ENCODE measurements around the gene GPN3. TPM values are rescaled to one million over a fixed set of nuclear protein-coding genes. Genes with fewer than 3 reads are reported as not detected.

The GPN3 gene
- total and polyA plus RNA-seq, 2 of the 8 experiments (the other 6 are each of a cell fraction or from before 2014, with no cell fraction given), result 49.7 to 52.9 TPM

DNA sequence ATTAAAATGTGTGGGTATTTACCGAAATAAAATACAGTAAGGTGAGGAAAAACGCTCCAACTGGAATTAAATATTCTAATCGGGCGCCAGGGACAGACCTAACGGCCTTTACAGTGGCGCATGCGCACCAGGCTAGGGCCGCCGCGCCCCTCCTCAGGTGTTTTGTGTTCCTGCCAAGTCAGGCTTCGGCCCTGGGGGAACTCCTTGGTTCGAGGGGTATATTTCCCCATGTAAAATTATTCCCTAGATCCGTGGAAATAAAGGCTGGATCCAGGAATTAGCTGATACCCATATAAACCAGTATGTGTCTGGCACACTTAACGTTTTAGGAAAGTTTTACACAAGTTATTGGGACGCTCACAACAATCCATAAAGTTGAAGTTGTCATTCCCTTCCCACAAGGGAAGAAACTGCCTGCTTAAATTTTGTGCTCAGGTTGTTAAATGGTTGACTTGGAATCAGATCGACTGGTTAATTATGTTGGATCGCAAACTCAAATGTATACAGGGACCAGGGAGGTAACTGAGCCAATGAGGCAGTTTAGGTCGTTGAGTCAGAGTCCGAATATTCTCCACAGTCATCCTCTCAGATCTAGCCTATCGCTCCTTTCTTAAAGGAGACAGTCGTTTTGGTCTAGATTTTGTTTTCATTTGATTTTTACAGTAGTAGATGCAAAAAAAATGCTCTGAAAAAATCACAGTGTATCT lies 63.9 kb downstream of the GPN3 start:
- WGBS, 2 experiments (ENCODE audit: extremely low coverage in 1 of 2, insufficient coverage in 1 of 2, insufficient read length in 1 of 2, insufficient replicate concordance in 2 of 2, low coverage in 1 of 2, low lambda C conversion rate in 2 of 2, missing lambda C conversion rate in 1 of 2), result 24% methylated on average over 21 of the region's 21 CpGs; no CpG with 5 or more reads in 1 of the 2 experiments
- peak overlapping the region; percentile 97 for H4K5ac ChIP-seq (ENCODE audit: insufficient read length, low read depth, low read length)
- H4K20me1 ChIP-seq (replicated peaks in 1 of 2; ENCODE audit: control insufficient read depth in 1 of 2, insufficient read depth in 2 of 2, low read length in 2 of 2), result peaks cover 0 to 7% of the 10 kb centered on the region in 2 experiments
- H2AFZ ChIP-seq (ENCODE audit: low read length), result peak overlapping the region; percentile 100
- DNase-seq (ENCODE audit: low read depth in 1 of 2, low spot score in 2 of 2) (peak; percentile 38 to 83), FAIRE-seq (no peak)
- peak overlapping the region; percentile 80 for H3K56ac ChIP-seq (replicated peaks; ENCODE audit: insufficient read length, low read depth, low read length)
- CTCF ChIA-PET (ENCODE audit: partially characterized antibody), result interaction anchor here (0.8 to 2.7 kb wide), 2 partner anchors 17 to 27 kb away, joined by 3 to 11 read pairs; no protein-coding TSS in a partner anchor
- peak overlapping the region; percentile 73 for H3K4ac ChIP-seq (replicated peaks; ENCODE audit: insufficient read length, low read depth, low read length)
- no peak overlapping the region for H2BK20ac ChIP-seq (ENCODE audit: low read length)
- peak overlapping the region; percentile 65 to 75 for H3K4me2 ChIP-seq (ENCODE audit: insufficient read depth in 1 of 2, low read depth in 2 of 2, low read length in 2 of 2)
- no peaks in the 10 kb centered on the region for H3K9me3 ChIP-seq (ENCODE audit: insufficient read depth in 2 of 2, low read depth in 1 of 2, low read length in 1 of 2)
- peaks cover 2% of the 10 kb centered on the region; the same call in 1 of the 2 replicates for H3K23me2 ChIP-seq (ENCODE audit: low read depth, low read length)
- peaks cover 2% of the 10 kb centered on the region for H3K79me1 ChIP-seq (ENCODE audit: low read depth, low read length)
- no peak overlapping the region for H4K8ac ChIP-seq (ENCODE audit: extremely low read depth, insufficient read depth, low read length)
- no peak overlapping the region for H2BK15ac ChIP-seq (ENCODE audit: low read length)
- H3K79me2 ChIP-seq (ENCODE audit: control insufficient read depth in 1 of 2, insufficient read depth in 2 of 2, low read length in 2 of 2), result peaks cover 28 to 43% of the 10 kb centered on the region in 2 experiments
- no peaks in the 10 kb centered on the region for H3K27me3 ChIP-seq (replicated peaks in 1 of 4; ENCODE audit: control insufficient read depth in 3 of 4, extremely low read depth in 1 of 4, insufficient read depth in 3 of 4, low read length in 3 of 4)
- H3K4me3 ChIP-seq (ENCODE audit: extremely low read depth in 1 of 4, insufficient read depth in 2 of 4, low read depth in 3 of 4, low read length in 4 of 4), result peak overlapping the region; percentile 69 to 96 (median 91)
- H2BK5ac ChIP-seq (ENCODE audit: low read depth, low read length), result peak overlapping the region; percentile 99
- peak overlapping the region; percentile 96; the same call in 1 of the 2 replicates for H2BK12ac ChIP-seq (ENCODE audit: low read depth, low read length)
- H3K18ac ChIP-seq (ENCODE audit: extremely low read depth, low read length), result peak overlapping the region; percentile 36; the same call in 1 of the 2 replicates
- no peak overlapping the region for H3K14ac ChIP-seq (ENCODE audit: insufficient read length)
- peak overlapping the region; percentile 83 for H2BK120ac ChIP-seq (replicated peaks; ENCODE audit: low read depth, low read length)
- peaks cover 0 to 4% (median 0%) of the 10 kb centered on the region in 4 experiments; a peak in 1 of 7 replicates for H3K4me1 ChIP-seq (replicated peaks in 1 of 4; ENCODE audit: control insufficient read depth in 3 of 4, insufficient read depth in 4 of 4, low read length in 3 of 4)
- H4K91ac ChIP-seq (replicated peaks; ENCODE audit: insufficient read length, low read length), result peak overlapping the region; percentile 75
- H2AK5ac ChIP-seq (ENCODE audit: low read depth, low read length), result no peak overlapping the region
- POLR2A ChIA-PET (ENCODE audit: partially characterized antibody), result interaction anchor here (0.6 to 2.4 kb wide), 9 partner anchors 9 to 117 kb away, joined by 3 to 9 read pairs (median 3); partner anchors contain the start of genes FAM216A and GPN3
- peak overlapping the region; percentile 54 to 97 (median 90); a peak in 6 of 7 replicates for H3K9ac ChIP-seq (replicated peaks in 1 of 4; ENCODE audit: extremely low read depth in 1 of 4, low read depth in 3 of 4, low read length in 3 of 4)
- no peak overlapping the region for H3K23ac ChIP-seq (ENCODE audit: insufficient read length)
- H3K36me3 ChIP-seq (ENCODE audit: control insufficient read depth in 2 of 4, insufficient read depth in 4 of 4, low read length in 3 of 4), result peaks cover 4 to 19% (median 11%) of the 10 kb centered on the region in 4 experiments; a peak in 6 of 8 replicates
- H3K27ac ChIP-seq (ENCODE audit: low read depth, low read length), result peak overlapping the region; percentile 99
- TF ChIP-seq SUZ12 (IDR thresholded peaks at IDR 0.05; ENCODE audit: low read length) (no peak), TAF1 (IDR thresholded peaks at IDR 0.05; ENCODE audit: low read depth, low read length) (no peak), POLR2AphosphoS5 (IDR thresholded peaks at IDR 0.05; ENCODE audit: low read depth, low read length) (no peak), SRF (IDR thresholded peaks at IDR 0.05; ENCODE audit: low read depth, low read length) (no peak), JUND (IDR thresholded peaks at IDR 0.05; ENCODE audit: low read length) (no peak), KDM1A (IDR thresholded peaks at IDR 0.05; ENCODE audit: borderline replicate concordance, low read length) (no peak), JUN (IDR thresholded peaks at IDR 0.05; ENCODE audit: low read depth, low read length) (no peak), BRCA1 (IDR thresholded peaks at IDR 0.05; ENCODE audit: low read depth, low read length) (no peak), KDM4A (IDR thresholded peaks at IDR 0.05; ENCODE audit: low read depth, low read length, severe bottlenecking) (no peak), NRF1 (IDR thresholded peaks at IDR 0.05; ENCODE audit: low read depth, low read length) (peak; percentile 91)
- TF ChIP-seq, protein P1, sequence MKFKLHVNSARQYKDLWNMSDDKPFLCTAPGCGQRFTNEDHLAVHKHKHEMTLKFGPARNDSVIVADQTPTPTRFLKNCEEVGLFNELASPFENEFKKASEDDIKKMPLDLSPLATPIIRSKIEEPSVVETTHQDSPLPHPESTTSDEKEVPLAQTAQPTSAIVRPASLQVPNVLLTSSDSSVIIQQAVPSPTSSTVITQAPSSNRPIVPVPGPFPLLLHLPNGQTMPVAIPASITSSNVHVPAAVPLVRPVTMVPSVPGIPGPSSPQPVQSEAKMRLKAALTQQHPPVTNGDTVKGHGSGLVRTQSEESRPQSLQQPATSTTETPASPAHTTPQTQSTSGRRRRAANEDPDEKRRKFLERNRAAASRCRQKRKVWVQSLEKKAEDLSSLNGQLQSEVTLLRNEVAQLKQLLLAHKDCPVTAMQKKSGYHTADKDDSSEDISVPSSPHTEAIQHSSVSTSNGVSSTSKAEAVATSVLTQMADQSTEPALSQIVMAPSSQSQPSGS (IDR thresholded peaks at IDR 0.05; ENCODE audit: low read length), result no peak

Measured in H1 (cell line).